K562 (cell line): Measurements from ENCODE around the gene LAMB1. TPM values are rescaled to one million over a fixed set of nuclear protein-coding genes. Genes with fewer than 3 reads are reported as not detected.

Experiments
- ARID1B ChIP-seq: fragments of 450-650 bp; IDR thresholded peaks from 2 replicates; pipeline ENCODE4 v1.6.1; 2016; ENCODE audit warnings: antibody characterized with exemption, mild to moderate bottlenecking, inconsistent platforms
- ARID2 ChIP-seq: fragments of 450-650 bp; IDR thresholded peaks from 2 replicates; pipeline ENCODE4 v1.6.1; 2017; ENCODE audit warnings: antibody characterized with exemption, mild to moderate bottlenecking
- CEBPG ChIP-seq, 3 experiments: fragments of 200-800 bp in 1 of 3; sonication (Bioruptor generic) in 1 of 3; sonication (generic) in 1 of 3; formaldehyde crosslinking in 1 of 3; IDR thresholded peaks in 2 of 3; conservative IDR thresholded peaks in 1 of 3; 2 replicates each; pipeline versions ENCODE4 v1.6.1 to v1.8.0; 2016 to 2022; ENCODE audit warnings: missing compliant biosample characterization in 2 of 3, missing genetic modification characterization in 2 of 3, mild to moderate bottlenecking in 1 of 3, missing genetic modification reagents in 1 of 3
- FOXM1 ChIP-seq, 2 experiments: fragments of 450-650 bp in 1 of 2; sonication (generic) in 1 of 2; formaldehyde crosslinking in 1 of 2; IDR thresholded peaks; 2 replicates each; pipeline versions ENCODE4 v1.6.1 to v1.9.0; 2017 to 2022; ENCODE audit warnings: low read depth in 2 of 2, mild to moderate bottlenecking in 2 of 2, missing genetic modification reagents in 1 of 2, moderate library complexity in 1 of 2
- HIVEP1 ChIP-seq: fragments of 250-450 bp; sonication (Bioruptor Pico); IDR thresholded peaks from 2 replicates; pipeline ENCODE4 v1.4.0; 2020; ENCODE audit warnings: mild to moderate bottlenecking
- MITF ChIP-seq: IDR thresholded peaks from 2 replicates; pipeline ENCODE4 v1.6.1; 2014; ENCODE audit warnings: antibody characterized with exemption
- NFE2 ChIP-seq: IDR thresholded peaks from 2 replicates; pipeline ENCODE4 v1.6.1; 2014; ENCODE audit warnings: antibody characterized with exemption, low read depth
- NRF1 ChIP-seq, 2 experiments: fragments of 450-650 bp; IDR thresholded peaks in 1 of 2; conservative IDR thresholded peaks in 1 of 2; 2 replicates each; pipeline ENCODE4 v1.6.1; 2014; ENCODE audit warnings: mild to moderate bottlenecking in 2 of 2
- POLR2A ChIP-seq: fragments of 450-650 bp; conservative IDR thresholded peaks from 2 replicates; pipeline ENCODE4 v1.6.1; 2016
- POLR2G ChIP-seq: fragments of 200-400 bp; formaldehyde crosslinking; IDR thresholded peaks from 2 replicates; pipeline ENCODE4 v1.6.1; 2017; ENCODE audit warnings: low read depth, mild to moderate bottlenecking, antibody characterized with exemption, low read length, moderate library complexity
- POLR3A ChIP-seq: IDR thresholded peaks from 2 replicates; pipeline ENCODE4 v1.6.1; 2011; ENCODE audit warnings: borderline replicate concordance, mild to moderate bottlenecking, moderate library complexity; ENCODE audit not compliant: insufficient read length, insufficient read depth; ENCODE audit errors: extremely low read depth
- SP1 ChIP-seq: sonication (generic); formaldehyde crosslinking; IDR thresholded peaks from 2 replicates; pipeline ENCODE4 v1.8.1; 2022; ENCODE audit warnings: mild to moderate bottlenecking, missing genetic modification reagents
- SP2 ChIP-seq: IDR thresholded peaks from 2 replicates; pipeline ENCODE4 v1.6.1; 2011; ENCODE audit warnings: mild to moderate bottlenecking, low read depth, low read length, moderate library complexity; ENCODE audit not compliant: poor library complexity, severe bottlenecking; ENCODE audit errors: extremely low read depth
- STAT6 ChIP-seq: sonication (generic); formaldehyde crosslinking; IDR thresholded peaks from 2 replicates; pipeline ENCODE4 v1.8.1; 2023; ENCODE audit warnings: mild to moderate bottlenecking, missing genetic modification reagents
- TBP ChIP-seq: optimal IDR thresholded peaks from 2 replicates; pipeline ENCODE3; 2011; ENCODE audit warnings: low read depth, low read length, improper control_type of control experiment
- ZNF311 ChIP-seq: fragments of 250-450 bp; sonication (Bioruptor Pico); IDR thresholded peaks from 2 replicates; pipeline ENCODE4 v1.4.0; 2020; ENCODE audit warnings: mild to moderate bottlenecking, moderate library complexity
- ZNF780A ChIP-seq: fragments of 250-450 bp; sonication (Bioruptor Pico); IDR thresholded peaks from 2 replicates; pipeline ENCODE4 v1.5.0; 2021; ENCODE audit warnings: mild to moderate bottlenecking
- polyA plus RNA-seq, 8 experiments: library from polyadenylated mRNA; depleted of rRNA in 4 of 8; stranded (reverse) in 5 of 8; unstranded in 3 of 8; fragments of >200 nt; fragmentation: Nextera tagmentation in 2 of 8; fragmentation: Illumina TruSeq in 1 of 8; extraction: Ambion mirVana in 2 of 8; extraction: Trizol in 1 of 8; gene quantifications; 2 replicates each; pipeline versions ENCODE4 v1.2.1 to v1.2.3, GENCODE V29; 2011 to 2014; ENCODE audit warnings: inconsistent platforms in 1 of 8, missing spikeins in 1 of 8
- total RNA-seq, 7 experiments: library from RNA; depleted of rRNA in 6 of 7; stranded (reverse); fragments of >200 nt in 6 of 7; fragmentation: Illumina TruSeq in 2 of 7; extraction: Trizol in 2 of 7; gene quantifications; 2 replicates each; pipeline versions ENCODE4 v1.2.1 to v1.2.3, GENCODE V29; 2011 to 2021; ENCODE audit warnings: low replicate concordance in 1 of 7
- TF ChIP-seq, protein P1 (sequence below): fragments of 450-650 bp; IDR thresholded peaks from 2 replicates; pipeline ENCODE4 v1.6.1; 2014; ENCODE audit warnings: low read depth, mild to moderate bottlenecking, moderate library complexity, borderline replicate concordance
- TF ChIP-seq, protein P2 (sequence below): IDR thresholded peaks from 2 replicates; pipeline ENCODE4 v1.6.1; 2016; ENCODE audit warnings: missing genetic modification characterization, missing compliant biosample characterization
- TF ChIP-seq, protein P3 (sequence below): sonication (generic); formaldehyde crosslinking; IDR thresholded peaks from 2 replicates; pipeline ENCODE4 v1.8.0; 2022; ENCODE audit warnings: missing genetic modification reagents, mild to moderate bottlenecking, moderate library complexity, borderline replicate concordance

LAMB1 gene
- total and polyA plus RNA-seq, 9 of the 15 experiments (the other 6 are each of a cell fraction or from before 2014, with no cell fraction given) = 6.0 to 17.7 (median 12.3) TPM

GRCh38 chr7:107972075-107972482 is 30.9 kb downstream of the LAMB1 start (continued):
- TF ChIP-seq, protein P1, sequence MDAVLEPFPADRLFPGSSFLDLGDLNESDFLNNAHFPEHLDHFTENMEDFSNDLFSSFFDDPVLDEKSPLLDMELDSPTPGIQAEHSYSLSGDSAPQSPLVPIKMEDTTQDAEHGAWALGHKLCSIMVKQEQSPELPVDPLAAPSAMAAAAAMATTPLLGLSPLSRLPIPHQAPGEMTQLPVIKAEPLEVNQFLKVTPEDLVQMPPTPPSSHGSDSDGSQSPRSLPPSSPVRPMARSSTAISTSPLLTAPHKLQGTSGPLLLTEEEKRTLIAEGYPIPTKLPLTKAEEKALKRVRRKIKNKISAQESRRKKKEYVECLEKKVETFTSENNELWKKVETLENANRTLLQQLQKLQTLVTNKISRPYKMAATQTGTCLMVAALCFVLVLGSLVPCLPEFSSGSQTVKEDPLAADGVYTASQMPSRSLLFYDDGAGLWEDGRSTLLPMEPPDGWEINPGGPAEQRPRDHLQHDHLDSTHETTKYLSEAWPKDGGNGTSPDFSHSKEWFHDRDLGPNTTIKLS = no peak
- TF ChIP-seq, protein P2, sequence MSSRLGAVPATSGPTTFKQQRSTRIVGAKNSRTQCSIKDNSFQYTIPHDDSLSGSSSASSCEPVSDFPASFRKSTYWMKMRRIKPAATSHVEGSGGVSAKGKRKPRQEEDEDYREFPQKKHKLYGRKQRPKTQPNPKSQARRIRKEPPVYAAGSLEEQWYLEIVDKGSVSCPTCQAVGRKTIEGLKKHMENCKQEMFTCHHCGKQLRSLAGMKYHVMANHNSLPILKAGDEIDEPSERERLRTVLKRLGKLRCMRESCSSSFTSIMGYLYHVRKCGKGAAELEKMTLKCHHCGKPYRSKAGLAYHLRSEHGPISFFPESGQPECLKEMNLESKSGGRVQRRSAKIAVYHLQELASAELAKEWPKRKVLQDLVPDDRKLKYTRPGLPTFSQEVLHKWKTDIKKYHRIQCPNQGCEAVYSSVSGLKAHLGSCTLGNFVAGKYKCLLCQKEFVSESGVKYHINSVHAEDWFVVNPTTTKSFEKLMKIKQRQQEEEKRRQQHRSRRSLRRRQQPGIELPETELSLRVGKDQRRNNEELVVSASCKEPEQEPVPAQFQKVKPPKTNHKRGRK (tag) = no peak
- TF ChIP-seq STAT6 (CRISPR knock-in tag) (no peak), SP2 (no peak), POLR3A (no peak), CEBPG (CRISPR knock-in tag; IDR thresholded peaks at IDR 0.05) (no peak), CEBPG (tag; conservative IDR thresholded peaks at IDR 0.05 in 1 of 2, IDR thresholded peaks at IDR 0.05 in 1 of 2) (peak in 1 of 2 experiments; percentile 45; a peak in 1 of 4 replicates), ARID1B (peak; percentile 74), ARID2 (no peak), SP1 (CRISPR knock-in tag) (no peak), ZNF311 (CRISPR knock-in tag) (no peak), HIVEP1 (CRISPR knock-in tag) (no peak), NRF1 (conservative IDR thresholded peaks at IDR 0.05 in 1 of 2, IDR thresholded peaks at IDR 0.05 in 1 of 2) (no peak), POLR2G (no peak), ZNF780A (CRISPR knock-in tag) (no peak), POLR2A (no peak), TBP (no peak), NFE2 (no peak), FOXM1 (IDR thresholded peaks at IDR 0.05; ENCODE audit: low read depth) (peak; percentile 47; the same call in 1 of the 2 replicates), FOXM1 (CRISPR knock-in tag; IDR thresholded peaks at IDR 0.05; ENCODE audit: low read depth) (no peak), MITF (no peak)
- TF ChIP-seq, protein P3, sequence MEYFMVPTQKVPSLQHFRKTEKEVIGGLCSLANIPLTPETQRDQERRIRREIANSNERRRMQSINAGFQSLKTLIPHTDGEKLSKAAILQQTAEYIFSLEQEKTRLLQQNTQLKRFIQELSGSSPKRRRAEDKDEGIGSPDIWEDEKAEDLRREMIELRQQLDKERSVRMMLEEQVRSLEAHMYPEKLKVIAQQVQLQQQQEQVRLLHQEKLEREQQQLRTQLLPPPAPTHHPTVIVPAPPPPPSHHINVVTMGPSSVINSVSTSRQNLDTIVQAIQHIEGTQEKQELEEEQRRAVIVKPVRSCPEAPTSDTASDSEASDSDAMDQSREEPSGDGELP = no peak
